ENCODE results near the gene PRMT3.
"Not testable (repeated sequence)": the region's sequence is repeated elsewhere in the genome, so short reads cannot be mapped to it uniquely, and the experiment has no call there.

PRMT3 gene

DNA sequence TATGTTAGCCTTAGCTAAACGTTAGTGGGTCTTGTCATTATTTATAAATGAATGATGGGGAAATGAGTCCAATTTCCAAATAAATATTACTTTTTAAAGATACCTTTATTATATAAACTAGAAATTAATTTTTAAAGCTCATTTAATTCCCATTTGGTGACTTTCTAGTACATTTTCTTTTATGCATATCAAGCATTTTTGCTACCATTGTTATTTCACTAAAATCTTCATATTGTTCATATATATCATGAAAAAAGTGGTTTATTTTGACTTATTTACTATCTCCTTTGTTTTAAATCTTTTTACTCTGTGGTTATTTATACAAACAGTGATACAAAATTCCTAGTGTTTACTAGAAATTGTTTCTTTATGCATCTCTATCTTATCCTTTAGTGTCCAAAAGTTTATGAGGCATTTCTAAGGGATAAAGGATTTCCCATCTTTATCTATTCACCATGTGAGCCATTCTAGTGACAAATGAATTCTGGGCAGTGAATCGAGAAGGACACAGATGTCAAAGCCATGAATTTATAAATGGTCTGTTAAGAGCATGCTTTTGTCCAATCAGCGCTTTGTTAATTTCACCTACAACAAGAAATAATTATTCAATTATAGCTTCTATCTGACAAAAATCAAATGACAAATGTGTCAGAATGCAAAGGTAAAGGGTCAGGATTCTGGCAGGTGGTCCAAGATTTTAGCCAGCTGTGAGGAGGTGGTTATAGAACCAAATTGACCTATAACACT lies 70.6 kb downstream of the PRMT3 start:
- DNase-seq, result no peak

GRCh38 chr11:20458905-20459632 lies 71.6 kb downstream of the PRMT3 start:
- DNase-seq, result no peak

- DNase-seq, result no peak
Measured at GRCh38 chr11:20459865-20460264, 72.3 kb downstream of the PRMT3 start.

- no peak for DNase-seq
Measured at GRCh38 chr11:20464518-20464917, 77.0 kb downstream of the PRMT3 start.

GRCh38 chr11:20467487-20468185 lies 80.1 kb downstream of the PRMT3 start:
- no peak for DNase-seq

DNA sequence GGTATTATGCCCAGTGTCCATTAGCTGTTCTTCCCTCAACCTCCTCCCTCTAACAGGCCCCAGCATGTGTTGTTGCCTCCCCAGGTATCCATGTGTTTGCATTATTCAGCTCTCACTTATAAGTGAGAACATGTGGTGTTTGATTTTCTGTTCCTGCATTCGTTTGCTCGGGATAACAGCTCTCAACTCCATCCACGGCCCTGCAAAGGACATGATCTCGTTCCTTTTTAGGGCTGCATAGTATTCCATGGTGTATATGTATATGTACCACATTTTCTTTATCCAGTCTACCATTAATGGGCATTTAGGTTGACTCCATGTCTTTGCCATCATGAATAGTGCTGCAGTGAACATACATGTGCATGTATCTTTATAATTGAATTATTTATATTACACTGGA lies 82.8 kb downstream of the PRMT3 start:
- no peak for DNase-seq

- not testable (repeated sequence) for DNase-seq
Measured at GRCh38 chr11:20471929-20472328, 84.4 kb downstream of the PRMT3 start.

DNA sequence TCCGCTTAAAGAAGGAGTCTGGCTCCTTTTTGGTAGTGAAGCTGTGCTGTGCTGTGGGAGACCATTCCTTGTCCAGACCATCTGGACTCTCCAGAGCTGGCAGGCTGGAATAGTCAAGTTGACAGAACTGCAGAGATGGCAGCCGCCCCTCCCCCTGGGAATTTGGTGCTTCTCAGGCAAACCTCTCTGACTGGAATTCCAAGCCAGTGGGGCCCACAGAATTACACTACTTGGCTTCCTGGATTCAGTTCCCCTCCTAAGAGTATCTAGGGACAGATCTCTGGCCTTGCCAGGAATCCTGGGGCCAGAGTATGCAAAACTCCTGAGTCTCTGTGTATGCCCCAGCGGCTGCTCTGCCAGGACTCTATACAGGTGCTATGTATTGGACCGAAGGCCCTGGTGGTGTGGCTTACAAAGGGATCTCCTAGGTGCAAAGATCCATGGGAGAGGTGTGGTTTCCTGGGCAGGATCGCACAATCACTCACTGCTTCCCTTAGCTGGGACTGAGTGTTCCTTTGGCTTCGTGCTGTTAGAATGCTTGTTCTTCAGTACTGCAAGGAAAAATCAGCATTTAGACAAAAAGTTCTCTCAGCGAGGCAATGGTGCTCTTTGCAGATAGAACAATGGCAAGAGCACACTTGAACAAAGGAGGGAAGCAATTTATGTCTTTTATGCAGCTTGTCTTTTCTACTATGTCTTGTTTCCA lies 86.8 kb downstream of the PRMT3 start:
- DNase-seq, result no peak

GRCh38 chr11:20474882-20475517 lies 87.5 kb downstream of the PRMT3 start:
- DNase-seq, result no peak

GRCh38 chr11:20477418-20478090 lies 90.0 kb downstream of the PRMT3 start:
- DNase-seq, result no peak

DNA sequence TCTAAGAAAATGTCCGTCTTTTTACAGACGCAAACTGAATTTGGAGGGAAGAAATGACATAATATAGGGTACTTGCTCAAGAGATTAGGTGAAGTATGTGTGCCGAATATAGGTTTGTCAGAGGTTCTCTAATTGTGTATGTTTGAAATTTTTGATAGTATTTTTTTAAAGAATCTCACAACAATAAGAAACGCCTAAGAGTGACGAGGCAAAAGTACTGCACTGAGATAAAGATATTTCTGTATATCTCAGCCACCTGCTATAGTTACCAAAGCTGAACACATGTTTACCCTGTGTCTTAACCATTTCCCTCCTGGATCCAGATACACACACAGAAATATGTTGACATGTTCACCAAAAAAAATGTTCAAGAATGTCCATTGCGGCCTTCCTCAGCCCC lies 92.0 kb downstream of the PRMT3 start:
- no peak for DNase-seq

- DNase-seq, result no peak
Measured at GRCh38 chr11:20483931-20484330, 96.4 kb downstream of the PRMT3 start.

- DNase-seq, result not testable (repeated sequence)
Measured at GRCh38 chr11:20484416-20484815, 96.9 kb downstream of the PRMT3 start.

GRCh38 chr11:20488352-20488751 lies 100.8 kb downstream of the PRMT3 start:
- peak; percentile 95 for DNase-seq

DNA sequence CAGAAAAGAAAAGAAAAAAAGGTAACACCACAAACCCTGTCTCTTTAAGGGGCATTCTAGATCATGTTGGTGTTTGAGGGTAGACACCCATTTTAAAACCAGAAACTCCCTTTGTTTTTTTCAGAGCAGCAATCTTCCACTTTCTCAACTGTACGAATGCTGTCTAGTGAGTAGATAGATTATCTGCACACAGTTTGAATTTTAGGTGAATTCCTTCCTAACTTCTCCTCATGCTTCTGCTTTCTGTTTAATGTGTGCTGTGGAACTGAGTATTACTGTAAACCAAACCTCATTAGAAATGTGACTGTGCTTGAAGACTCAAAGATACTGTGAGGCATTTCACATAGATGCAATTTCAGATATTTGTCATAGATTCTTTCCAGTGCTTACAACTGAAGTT lies 102.4 kb downstream of the PRMT3 start:
- DNase-seq, result no peak

GRCh38 chr11:20493340-20493739 lies 105.8 kb downstream of the PRMT3 start:
- no peak for DNase-seq

DNA sequence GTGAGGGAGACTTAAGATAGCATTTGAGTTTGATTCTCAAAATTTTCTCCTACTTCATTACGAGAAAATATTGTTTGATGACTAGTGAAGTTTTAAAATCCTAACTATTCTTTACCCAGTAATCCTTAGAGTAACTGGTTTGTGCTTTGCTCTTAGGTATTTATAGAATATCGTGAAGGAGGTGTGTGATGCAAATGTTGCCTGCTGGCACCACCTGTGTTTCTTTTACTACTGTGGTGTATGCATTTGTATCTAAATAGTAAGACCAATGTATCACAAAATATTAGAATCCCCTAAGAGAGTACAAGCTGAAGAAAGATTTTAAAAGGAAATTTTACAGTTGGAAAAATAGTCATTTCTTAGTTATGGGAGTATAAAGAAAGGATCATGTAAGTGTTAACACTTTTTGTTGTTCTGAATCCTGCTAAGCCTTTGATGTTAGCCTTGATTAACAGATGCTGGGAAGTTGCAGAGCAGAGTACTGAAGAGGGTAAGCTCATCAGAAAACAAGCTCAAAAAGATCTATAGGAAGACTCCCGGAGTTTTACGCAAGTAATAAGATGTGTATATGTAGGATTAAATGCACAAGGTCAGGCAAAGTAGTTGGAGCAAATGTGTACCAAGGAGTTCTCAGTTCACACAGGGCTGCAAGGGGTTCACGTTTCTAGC lies 109.7 kb downstream of the PRMT3 start:
- no peak for DNase-seq

GRCh38 chr11:20501252-20501651 lies 113.7 kb downstream of the PRMT3 start:
- no peak for DNase-seq

GRCh38 chr11:20501971-20502370 lies 114.5 kb downstream of the PRMT3 start:
- DNase-seq, result peak; percentile 70

DNA sequence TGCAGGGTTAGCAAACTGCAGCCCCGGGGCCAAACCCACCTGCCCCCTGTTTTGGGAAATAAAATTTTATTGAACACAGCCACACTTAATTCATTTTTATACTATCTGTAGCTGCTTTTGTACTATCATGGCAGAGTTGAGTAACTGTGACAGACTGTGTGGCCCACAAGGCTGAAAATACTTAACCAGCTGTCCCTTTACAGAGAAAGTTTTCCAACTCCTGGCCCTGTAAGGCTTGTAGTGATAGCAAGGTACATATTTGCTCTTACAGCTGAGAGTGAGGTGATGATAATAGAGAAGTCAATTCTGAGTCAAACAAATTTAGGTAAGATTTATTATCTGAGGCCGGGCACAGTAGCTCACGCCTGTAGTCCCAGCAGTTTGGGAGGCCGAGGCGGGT lies 124.5 kb downstream of the PRMT3 start:
- DNase-seq, result peak; percentile 71

GRCh38 chr11:20512869-20513268 lies 125.4 kb downstream of the PRMT3 start:
- DNase-seq, result no peak

All from DMS153 (cell line).